H9 (cell line): Measurements from ENCODE around the gene SRRD. TPM values are rescaled to one million over a fixed set of nuclear protein-coding genes. Genes with fewer than 3 reads are reported as not detected.

Source experiments
- DNase-seq: peaks from one replicate; pipeline ENCODE4 v3.0.0-alpha.2; 2017
- H2AFZ ChIP-seq: one replicate; pipeline ENCODE4 v1.6.1; 2013; ENCODE audit warnings: mild to moderate bottlenecking, low read length, control low read depth, moderate library complexity
- H2AK5ac ChIP-seq: 2 replicates; pipeline ENCODE4 v1.6.1; 2013; ENCODE audit warnings: low read length, control low read depth, mixed read lengths; ENCODE audit not compliant: insufficient read length
- H2BK120ac ChIP-seq: one replicate; pipeline ENCODE4 v1.6.1; 2013; ENCODE audit warnings: low read depth, mild to moderate bottlenecking, low read length, control low read depth, inconsistent platforms; ENCODE audit not compliant: poor library complexity, severe bottlenecking
- H2BK12ac ChIP-seq: 2 replicates; pipeline ENCODE4 v1.6.1; 2013; ENCODE audit warnings: low read length, control low read depth, mixed read lengths, low read depth; ENCODE audit not compliant: insufficient read length
- H2BK15ac ChIP-seq: 2 replicates; pipeline ENCODE4 v1.6.1; 2013; ENCODE audit warnings: low read depth, low read length, control low read depth
- H2BK20ac ChIP-seq: one replicate; pipeline ENCODE4 v1.6.1; 2013; ENCODE audit warnings: low read depth, mild to moderate bottlenecking, low read length, control low read depth, inconsistent platforms; ENCODE audit not compliant: poor library complexity, severe bottlenecking
- H2BK5ac ChIP-seq: 2 replicates; pipeline ENCODE4 v1.6.1; 2013; ENCODE audit warnings: low read length, control low read depth, mixed read lengths; ENCODE audit not compliant: insufficient read length
- H3K14ac ChIP-seq: 2 replicates; pipeline ENCODE4 v1.6.1; 2013; ENCODE audit warnings: low read length, control low read depth; ENCODE audit not compliant: insufficient read depth
- H3K18ac ChIP-seq: 2 replicates; pipeline ENCODE4 v1.6.1; 2013; ENCODE audit warnings: low read depth, mild to moderate bottlenecking, mixed read lengths, low read length, control low read depth; ENCODE audit not compliant: insufficient read length
- H3K23ac ChIP-seq: 2 replicates; pipeline ENCODE4 v1.6.1; 2013; ENCODE audit warnings: low read length, control low read depth, mixed read lengths, low read depth; ENCODE audit not compliant: insufficient read length
- H3K23me2 ChIP-seq: 2 replicates; pipeline ENCODE4 v1.6.1; 2013; ENCODE audit warnings: low read depth, mild to moderate bottlenecking, mixed read lengths, low read length, control low read depth; ENCODE audit not compliant: insufficient read length, poor library complexity, severe bottlenecking
- H3K27ac ChIP-seq: 2 replicates; pipeline ENCODE4 v1.5.1; 2013; ENCODE audit warnings: low read length, control low read depth, mixed read lengths, low read depth; ENCODE audit not compliant: insufficient read length
- H3K27me3 ChIP-seq: 2 replicates; pipeline ENCODE4 v1.6.1; 2013; ENCODE audit warnings: low read length, control low read depth, inconsistent platforms; ENCODE audit not compliant: insufficient read depth
- H3K4ac ChIP-seq: 2 replicates; pipeline ENCODE4 v1.6.1; 2013; ENCODE audit warnings: low read depth, mild to moderate bottlenecking, control low read depth, inconsistent platforms, low read length, moderate library complexity
- H3K4me1 ChIP-seq: 2 replicates; pipeline ENCODE4 v1.6.1; 2013; ENCODE audit warnings: low read length, control low read depth, inconsistent platforms; ENCODE audit not compliant: insufficient read depth
- H3K4me2 ChIP-seq: 2 replicates; pipeline ENCODE4 v1.6.1; 2013; ENCODE audit warnings: low read length, control low read depth, mixed read lengths; ENCODE audit not compliant: insufficient read length, insufficient read depth
- H3K56ac ChIP-seq: 2 replicates; pipeline ENCODE4 v1.6.1; 2013; ENCODE audit warnings: low read depth, mild to moderate bottlenecking, mixed read lengths, low read length, control low read depth; ENCODE audit not compliant: insufficient read length
- H3K79me1 ChIP-seq: 2 replicates; pipeline ENCODE4 v1.6.1; 2013; ENCODE audit warnings: low read depth, mild to moderate bottlenecking, moderate library complexity, low read length, control low read depth, inconsistent platforms; ENCODE audit not compliant: insufficient read depth, poor library complexity, severe bottlenecking
- H3K79me2 ChIP-seq: 2 replicates; pipeline ENCODE4 v1.6.1; 2013; ENCODE audit warnings: low read length, control low read depth, inconsistent platforms; ENCODE audit not compliant: insufficient read depth
- H3K9ac ChIP-seq: 2 replicates; pipeline ENCODE4 v1.6.1; 2013; ENCODE audit warnings: low read length, control low read depth, mixed read lengths; ENCODE audit not compliant: insufficient read length; ENCODE audit errors: extremely low read depth
- H3K9me3 ChIP-seq: one replicate; pipeline ENCODE4 v1.6.1; 2013; ENCODE audit warnings: low read depth, low read length, inconsistent platforms; ENCODE audit not compliant: control insufficient read depth
- H3T11ph ChIP-seq: one replicate; pipeline ENCODE4 v1.6.1; 2013; ENCODE audit warnings: mild to moderate bottlenecking, low read length, control low read depth, inconsistent platforms
- H4K20me1 ChIP-seq: one replicate; pipeline ENCODE4 v1.6.1; 2013; ENCODE audit not compliant: control insufficient read depth, insufficient read length, insufficient read depth
- H4K5ac ChIP-seq: 2 replicates; pipeline ENCODE4 v1.6.1; 2013; ENCODE audit warnings: low read depth, mild to moderate bottlenecking, mixed read lengths, low read length, control low read depth; ENCODE audit not compliant: insufficient read length
- H4K8ac ChIP-seq: replicated peaks from 2 replicates; pipeline ENCODE4 v1.6.1; 2013; ENCODE audit warnings: low read length, control low read depth, mixed read lengths, low read depth; ENCODE audit not compliant: insufficient read length
- H4K91ac ChIP-seq: 2 replicates; pipeline ENCODE4 v1.6.1; 2013; ENCODE audit warnings: low read depth, mild to moderate bottlenecking, moderate library complexity, mixed read lengths, low read length, control low read depth; ENCODE audit not compliant: insufficient read length
- H3K27ac Mint-ChIP-seq, 3 experiments: 2 replicates in 2 of 3; 3 replicates in 1 of 3; pipeline ENCODE4 v1.8.0; 2020 to 2021; ENCODE audit warnings: mixed read lengths in 3 of 3, mild to moderate bottlenecking in 1 of 3, moderate library complexity in 1 of 3
- H3K27me3 Mint-ChIP-seq: 2 replicates; pipeline ENCODE4 v1.8.0; 2021; ENCODE audit warnings: low read depth, mild to moderate bottlenecking, moderate library complexity, mixed read lengths
- H3K36me3 Mint-ChIP-seq, 3 experiments: 2 replicates in 2 of 3; 3 replicates in 1 of 3; pipeline ENCODE4 v1.8.0; 2020 to 2021; ENCODE audit warnings: low read depth in 3 of 3, mixed read lengths in 3 of 3; ENCODE audit not compliant: insufficient read depth in 1 of 3
- H3K4me1 Mint-ChIP-seq, 2 experiments: 2 replicates each; pipeline ENCODE4 v1.8.0; 2020; ENCODE audit warnings: mixed read lengths in 2 of 2
- H3K4me3 Mint-ChIP-seq, 2 experiments: 2 replicates in 1 of 2; 3 replicates in 1 of 2; pipeline ENCODE4 v1.8.0; 2020 to 2021; ENCODE audit warnings: mild to moderate bottlenecking in 2 of 2, mixed read lengths in 2 of 2, moderate library complexity in 1 of 2
- H3K9me3 Mint-ChIP-seq, 2 experiments: 2 replicates in 1 of 2; 3 replicates in 1 of 2; pipeline ENCODE4 v1.8.0; 2020; ENCODE audit warnings: mild to moderate bottlenecking in 2 of 2, mixed read lengths in 2 of 2, moderate library complexity in 1 of 2
- WGBS: extraction: QIAGEN DNeasy Blood & Tissue Kit; methylation state at CpG from one replicate; pipeline ENCODE4 v1.1.7; 2013; ENCODE audit warnings: missing lambda C conversion rate, low lambda C conversion rate, mixed read lengths; ENCODE audit not compliant: insufficient read length; ENCODE audit errors: extremely low coverage; 5-methylcytosine and 5-hydroxymethylcytosine counted together
- total RNA-seq: library from RNA; stranded (reverse); gene quantifications from 2 replicates; pipeline ENCODE4 v1.2.1, GENCODE V29; 2021
- TF ChIP-seq, protein P1 (sequence below): fragments of 200-600 bp; sonication (generic); conservative IDR thresholded peaks from 3 replicates; pipeline ENCODE4 v1.8.0; 2021; ENCODE audit warnings: antibody characterized with exemption, mild to moderate bottlenecking

The SRRD gene
- total RNA-seq, 1 experiment from 2014 or later, result 36.0 TPM

GRCh38 chr22:26513838-26514237 lies 30.2 kb downstream of the SRRD start:
- Histone ChIP-seq H3K56ac (no peak overlapping the region), H3K79me2 (peaks cover 3% of the 10 kb centered on the region; the same call in 1 of the 2 replicates), H3K9me3 (no peaks in the 10 kb centered on the region), H3K14ac (no peak overlapping the region), H2BK20ac (no peak overlapping the region), H4K91ac (no peak overlapping the region), H4K8ac (no peak overlapping the region), H2AFZ (no peak overlapping the region), H3K27me3 (no peaks in the 10 kb centered on the region), H2AK5ac (no peak overlapping the region), H3K4me1 (peaks cover 3% of the 10 kb centered on the region), H2BK15ac (no peak overlapping the region), H3K23me2 (peaks cover 10% of the 10 kb centered on the region), H4K5ac (no peak overlapping the region), H3K18ac (no peak overlapping the region), H3K4ac (no peak overlapping the region), H3K23ac (no peak overlapping the region), H4K20me1 (no peaks in the 10 kb centered on the region), H2BK5ac (no peak overlapping the region), H3K27ac (no peak overlapping the region), H3K9ac (peak overlapping the region; percentile 15), H2BK120ac (no peak overlapping the region), H3T11ph (no peak overlapping the region), H3K4me2 (peak overlapping the region; percentile 94), H3K79me1 (no peaks in the 10 kb centered on the region), H2BK12ac (no peak overlapping the region)
- H3K4me1 Mint-ChIP-seq, result peaks cover 20 to 24% of the 10 kb centered on the region in 2 experiments
- H3K36me3 Mint-ChIP-seq, result peaks cover 9 to 16% (median 16%) of the 10 kb centered on the region in 3 experiments; a peak in 6 of 7 replicates
- DNase-seq, result no peak
- H3K4me3 Mint-ChIP-seq, result peak overlapping the region; percentile 100
- TF ChIP-seq, protein P1, sequence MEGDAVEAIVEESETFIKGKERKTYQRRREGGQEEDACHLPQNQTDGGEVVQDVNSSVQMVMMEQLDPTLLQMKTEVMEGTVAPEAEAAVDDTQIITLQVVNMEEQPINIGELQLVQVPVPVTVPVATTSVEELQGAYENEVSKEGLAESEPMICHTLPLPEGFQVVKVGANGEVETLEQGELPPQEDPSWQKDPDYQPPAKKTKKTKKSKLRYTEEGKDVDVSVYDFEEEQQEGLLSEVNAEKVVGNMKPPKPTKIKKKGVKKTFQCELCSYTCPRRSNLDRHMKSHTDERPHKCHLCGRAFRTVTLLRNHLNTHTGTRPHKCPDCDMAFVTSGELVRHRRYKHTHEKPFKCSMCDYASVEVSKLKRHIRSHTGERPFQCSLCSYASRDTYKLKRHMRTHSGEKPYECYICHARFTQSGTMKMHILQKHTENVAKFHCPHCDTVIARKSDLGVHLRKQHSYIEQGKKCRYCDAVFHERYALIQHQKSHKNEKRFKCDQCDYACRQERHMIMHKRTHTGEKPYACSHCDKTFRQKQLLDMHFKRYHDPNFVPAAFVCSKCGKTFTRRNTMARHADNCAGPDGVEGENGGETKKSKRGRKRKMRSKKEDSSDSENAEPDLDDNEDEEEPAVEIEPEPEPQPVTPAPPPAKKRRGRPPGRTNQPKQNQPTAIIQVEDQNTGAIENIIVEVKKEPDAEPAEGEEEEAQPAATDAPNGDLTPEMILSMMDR, result no peak
- H3K9me3 Mint-ChIP-seq, result no peaks in the 10 kb centered on the region
- no CpG with 5 or more reads among the region's 1 CpG for WGBS
- H3K27ac Mint-ChIP-seq, result no peak overlapping the region
- no peaks in the 10 kb centered on the region for H3K27me3 Mint-ChIP-seq
